Body of pancreas (tissue), 4 donors: Measurements from ENCODE around the gene HMOX2. TPM values are rescaled to one million over a fixed set of nuclear protein-coding genes. Genes with fewer than 3 reads are reported as not detected.

Experiments
- ATAC-seq: fragments of 150-250 bp; one replicate; pipeline ENCODE4 v1.9.1; 2016
- DNase-seq, 4 donors: peaks; one replicate each; pipeline ENCODE4 v3.0.0-alpha.2; 2019
- H3K27ac ChIP-seq, 4 donors: fragments of 200-600 bp; sonication (generic); 1 replicate in 3 of 4; 2 replicates in 1 of 4; pipeline versions ENCODE4 v1.5.1 to v1.6.1; 2016 to 2019; ENCODE audit warnings: mild to moderate bottlenecking in 1 of 4, mixed read lengths in 1 of 4, moderate library complexity in 1 of 4
- H3K27me3 ChIP-seq, 2 donors: fragments of 200-600 bp; sonication (generic); one replicate each; pipeline ENCODE4 v1.6.0; 2016; ENCODE audit warnings: mild to moderate bottlenecking in 1 of 2
- H3K36me3 ChIP-seq, 2 donors: fragments of 200-600 bp; sonication (generic); replicated peaks in 1 of 2; 2 replicates each; pipeline ENCODE4 v1.5.1; 2016; ENCODE audit warnings: low read depth in 2 of 2; ENCODE audit not compliant: insufficient read depth in 1 of 2
- H3K4me1 ChIP-seq: fragments of 200-600 bp; sonication (generic); one replicate; pipeline ENCODE4 v1.6.0; 2016
- H3K4me3 ChIP-seq, 2 donors: fragments of 200-600 bp; sonication (generic); 1 replicate in 1 of 2; 2 replicates in 1 of 2; pipeline ENCODE4 v1.5.1; 2016 to 2019
- H3K9me3 ChIP-seq, 3 donors: fragments of 200-600 bp; sonication (generic); 1 replicate in 2 of 3; 2 replicates in 1 of 3; pipeline ENCODE4 v1.5.1; 2016
- POLR2A ChIP-seq, 3 donors: fragments of 450-650 bp; IDR thresholded peaks; one replicate each; pipeline ENCODE4 v1.6.1; 2016; ENCODE audit warnings: antibody characterized with exemption in 3 of 3, mild to moderate bottlenecking in 2 of 3
- WGBS, 2 donors: methylation state at CpG; one replicate each; pipeline ENCODE4 v1.1.5; 2017; 5-methylcytosine and 5-hydroxymethylcytosine counted together
- intact Hi-C: fragments of 100-400 bp; cut with DNase I; formaldehyde crosslinking; loops from one replicate; pipeline ENCODE4 v1.15.1; 2023
- total RNA-seq, 2 donors: library from RNA; depleted of rRNA; stranded (reverse); fragments of >200 nt; gene quantifications; one replicate each; pipeline ENCODE4 v1.1.0, GENCODE V29; 2016
- TF ChIP-seq, protein P1 (sequence below), 7 experiments: fragments of 450-650 bp in 4 of 7; fragments of 200-600 bp in 3 of 7; sonication (generic) in 3 of 7; IDR thresholded peaks; one replicate each; pipeline ENCODE4 v1.5.1; 2016 to 2019; ENCODE audit warnings: antibody characterized with exemption in 7 of 7

Gene HMOX2
- total RNA-seq, 2 donors from 2014 or later: 18.4 to 115 TPM

DNA sequence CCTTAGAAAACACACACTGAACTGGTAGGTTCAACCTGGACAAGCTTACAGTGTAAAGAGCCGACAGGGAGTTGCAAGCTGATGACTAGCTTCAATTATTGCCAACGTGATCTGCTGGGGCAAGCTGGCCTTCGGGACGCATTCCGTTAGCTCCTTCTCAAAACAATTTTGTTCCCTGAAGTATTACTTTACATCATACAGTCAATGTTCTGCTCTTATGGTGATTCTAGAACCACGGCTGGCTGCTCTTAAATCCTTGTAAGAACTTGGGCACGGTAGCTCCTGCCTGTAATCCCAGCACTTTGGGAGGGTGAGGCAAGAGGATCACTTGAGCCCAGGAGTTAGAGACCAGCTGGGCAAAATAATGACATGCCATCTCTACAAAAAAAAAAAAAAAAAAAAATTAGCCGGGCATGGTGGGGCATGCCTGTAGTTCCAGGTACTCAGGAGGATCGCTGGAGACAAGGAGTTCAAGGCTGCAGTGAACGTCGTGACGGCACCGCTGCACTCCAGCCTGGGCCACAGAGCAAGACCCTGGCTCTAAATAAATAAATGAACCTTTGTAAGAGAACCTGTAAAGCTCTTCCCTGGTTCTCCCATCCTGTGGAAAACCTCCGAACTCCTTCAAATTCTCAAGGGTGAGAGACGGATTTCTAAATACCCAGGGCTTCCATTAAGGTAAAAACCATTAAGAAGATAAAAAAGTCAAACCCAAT lies 60.4 kb downstream of the HMOX2 start:
- Histone ChIP-seq H3K27me3 (no peaks in the 10 kb centered on the region), H3K4me1 (peaks cover 42% of the 10 kb centered on the region), H3K36me3 (no peaks in the 10 kb centered on the region), H3K9me3 (peaks cover 0 to 10% (median 0%) of the 10 kb centered on the region in 3 donors), H3K27ac (peak overlapping the region in 3 of 4 donors; percentile 1 to 94 (median 18)), H3K4me3 (no peak overlapping the region)
- 53 to 88% methylated on average over 15 of the region's 15 CpGs for WGBS, 2 donors
- DNase-seq (no peak), ATAC-seq (no peak)
- intact Hi-C loops: no loop called here
- TF ChIP-seq, protein P1, sequence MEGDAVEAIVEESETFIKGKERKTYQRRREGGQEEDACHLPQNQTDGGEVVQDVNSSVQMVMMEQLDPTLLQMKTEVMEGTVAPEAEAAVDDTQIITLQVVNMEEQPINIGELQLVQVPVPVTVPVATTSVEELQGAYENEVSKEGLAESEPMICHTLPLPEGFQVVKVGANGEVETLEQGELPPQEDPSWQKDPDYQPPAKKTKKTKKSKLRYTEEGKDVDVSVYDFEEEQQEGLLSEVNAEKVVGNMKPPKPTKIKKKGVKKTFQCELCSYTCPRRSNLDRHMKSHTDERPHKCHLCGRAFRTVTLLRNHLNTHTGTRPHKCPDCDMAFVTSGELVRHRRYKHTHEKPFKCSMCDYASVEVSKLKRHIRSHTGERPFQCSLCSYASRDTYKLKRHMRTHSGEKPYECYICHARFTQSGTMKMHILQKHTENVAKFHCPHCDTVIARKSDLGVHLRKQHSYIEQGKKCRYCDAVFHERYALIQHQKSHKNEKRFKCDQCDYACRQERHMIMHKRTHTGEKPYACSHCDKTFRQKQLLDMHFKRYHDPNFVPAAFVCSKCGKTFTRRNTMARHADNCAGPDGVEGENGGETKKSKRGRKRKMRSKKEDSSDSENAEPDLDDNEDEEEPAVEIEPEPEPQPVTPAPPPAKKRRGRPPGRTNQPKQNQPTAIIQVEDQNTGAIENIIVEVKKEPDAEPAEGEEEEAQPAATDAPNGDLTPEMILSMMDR (IDR thresholded peaks at IDR 0.05): no peak
- TF ChIP-seq POLR2A (IDR thresholded peaks at IDR 0.05): no peak

DNA sequence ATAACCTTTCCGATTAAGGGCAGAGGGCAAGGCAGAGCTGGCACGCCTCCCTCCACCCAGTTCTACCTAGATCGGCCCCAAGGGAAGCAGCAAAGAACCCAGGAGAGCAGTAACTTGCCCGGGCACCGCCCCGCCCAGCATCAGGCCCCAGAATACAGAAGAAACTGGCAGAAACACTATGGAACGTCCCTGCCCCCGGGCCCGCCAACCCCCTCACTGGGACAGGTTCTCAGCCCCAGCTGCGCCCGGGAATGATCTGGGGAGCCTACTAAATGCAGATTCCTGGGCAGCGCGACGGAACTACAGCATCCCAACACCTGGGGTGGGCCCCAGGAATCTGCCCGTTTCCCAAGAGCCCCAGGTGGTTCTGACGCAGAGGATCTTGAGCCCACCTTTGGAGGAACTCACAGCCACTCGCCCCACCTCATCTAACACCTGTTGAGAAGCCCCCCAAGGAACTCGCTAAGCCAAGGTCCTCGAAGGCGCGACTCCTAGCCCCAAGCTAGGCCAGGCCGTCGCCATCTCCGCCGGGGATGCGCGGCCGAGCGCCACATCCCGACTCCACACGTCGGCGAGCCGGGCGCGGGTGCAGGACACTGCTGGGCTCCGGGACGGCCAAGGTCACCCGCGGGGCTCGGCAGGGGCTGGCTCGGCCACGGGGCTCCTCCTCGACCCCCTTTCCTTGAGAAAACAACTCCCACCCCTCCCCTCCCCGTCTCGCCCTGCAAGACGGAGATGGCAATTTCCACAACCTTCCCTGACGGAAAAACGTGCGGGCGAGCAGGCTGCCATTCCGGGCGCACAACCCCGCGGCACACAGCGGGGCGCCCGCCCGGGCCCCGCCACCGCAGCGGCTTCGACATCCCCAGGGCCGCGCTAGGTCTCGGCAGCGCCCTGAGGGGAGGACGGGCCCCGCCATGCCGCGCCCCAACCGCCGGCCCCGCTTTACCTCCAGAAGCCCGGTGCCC lies 61.5 kb downstream of the HMOX2 start:
- H3K4me1 ChIP-seq: peaks cover 42% of the 10 kb centered on the region
- peak overlapping the region; percentile 83 to 94 (median 91) for H3K27ac ChIP-seq
- TF ChIP-seq, protein P1 (IDR thresholded peaks at IDR 0.05): no peak
- TF ChIP-seq POLR2A (IDR thresholded peaks at IDR 0.05): no peak
- intact Hi-C loops: no loop called here
- DNase-seq (peak in 3 of 4 donors; percentile 43 to 65 (median 62)), ATAC-seq (peak; percentile 29)
- H3K27me3 ChIP-seq: no peaks in the 10 kb centered on the region
- WGBS, 2 donors: 9% methylated on average over 29 to 66 of the region's 75 CpGs
- peaks cover 0 to 10% (median 0%) of the 10 kb centered on the region in 3 donors for H3K9me3 ChIP-seq
- peak overlapping the region; percentile 47 to 49 for H3K4me3 ChIP-seq
- no peaks in the 10 kb centered on the region for H3K36me3 ChIP-seq

- ATAC-seq: peak; percentile 88
- H3K4me1 ChIP-seq: peaks cover 41% of the 10 kb centered on the region
- WGBS, 2 donors: 5 to 48% methylated on average over 6 to 63 of the region's 67 CpGs
- DNase-seq: peak; percentile 98
- peak within 1 kb of the TSS; percentile 83 to 94 (median 91) for H3K27ac ChIP-seq
- H3K36me3 ChIP-seq: no peaks in the 10 kb centered on the region
- TF ChIP-seq POLR2A (IDR thresholded peaks at IDR 0.05): peak; percentile 94 to 95 (median 95)
- TF ChIP-seq, protein P1 (IDR thresholded peaks at IDR 0.05): peak in 4 of 7 experiments; percentile 19 to 42 (median 22)
- peaks cover 0 to 10% (median 0%) of the 10 kb centered on the region in 3 donors for H3K9me3 ChIP-seq
- intact Hi-C loops: no loop called here
- no peaks in the 10 kb centered on the region for H3K27me3 ChIP-seq
- peak within 1 kb of the TSS; percentile 47 to 49 for H3K4me3 ChIP-seq
Observed at GRCh38 chr16:4538350-4539235, 62.4 kb downstream of the HMOX2 start, which contains the start of gene CDIP1. Gene CDIP1, minus strand, starts transcription at chr16:4538773. Its CDS starts 24,643 bp downstream, at chr16:4514130.

GRCh38 chr16:4539716-4540284 lies 63.6 kb downstream of the HMOX2 start:
- Histone ChIP-seq H3K4me3 (no peak overlapping the region), H3K9me3 (peaks cover 0 to 10% (median 0%) of the 10 kb centered on the region in 3 donors), H3K27me3 (no peaks in the 10 kb centered on the region), H3K27ac (no peak overlapping the region), H3K36me3 (no peaks in the 10 kb centered on the region), H3K4me1 (peaks cover 29% of the 10 kb centered on the region)
- DNase-seq (no peak), ATAC-seq (no peak)
- intact Hi-C loops: no loop called here
- TF ChIP-seq, protein P1 (IDR thresholded peaks at IDR 0.05): no peak
- TF ChIP-seq POLR2A (IDR thresholded peaks at IDR 0.05): no peak
- WGBS, 2 donors: 91 to 97% methylated on average over 2 of the region's 2 CpGs
